Activated T-helper 17 cell treated with anti-CD3 and anti-CD28 coated beads, Interleukin-2, amount 50 U/mL, for 72 hours (primary cell): Measurements from ENCODE around the gene LRRC66. TPM values are rescaled to one million over a fixed set of nuclear protein-coding genes. Genes with fewer than 3 reads are reported as not detected.

ENCODE experiments used
- ATAC-seq: fragments of 150-1000 bp; cut with Tn5 transposase; replicated peaks from 2 replicates; pipeline ENCODE4 v1.10.0; 2021; ENCODE audit warnings: mild to moderate bottlenecking, moderate library complexity
- H3K27ac Mint-ChIP-seq: one replicate; pipeline ENCODE4 v1.8.0; 2022; ENCODE audit warnings: mixed read lengths
- H3K27me3 Mint-ChIP-seq: one replicate; pipeline ENCODE4 v1.8.0; 2022; ENCODE audit warnings: mixed read lengths
- H3K36me3 Mint-ChIP-seq: one replicate; pipeline ENCODE4 v1.8.0; 2022; ENCODE audit warnings: low read depth, mild to moderate bottlenecking, mixed read lengths
- H3K4me1 Mint-ChIP-seq: one replicate; pipeline ENCODE4 v1.8.0; 2022; ENCODE audit warnings: mixed read lengths
- H3K4me3 Mint-ChIP-seq: one replicate; pipeline ENCODE4 v1.8.0; 2022; ENCODE audit warnings: mild to moderate bottlenecking, mixed read lengths
- H3K9me3 Mint-ChIP-seq: one replicate; pipeline ENCODE4 v1.8.0; 2022; ENCODE audit warnings: mixed read lengths
- total RNA-seq, 2 donors: library from RNA; stranded (reverse); gene quantifications; one replicate each; pipeline ENCODE4 v1.2.3, GENCODE V29; 2022

The LRRC66 gene
- total RNA-seq, result under 1 TPM; 0.34 to 0.65 TPM

- Mint-ChIP-seq H3K27me3 (no peaks in the 10 kb centered on the region), H3K9me3 (no peaks in the 10 kb centered on the region), H3K27ac (no peak within 1 kb of the TSS), H3K4me3 (no peak within 1 kb of the TSS), H3K4me1 (no peaks in the 10 kb centered on the region), H3K36me3 (peaks cover 13% of the 10 kb centered on the region)
- no peak for ATAC-seq
Observed at GRCh38 chr4:52019936-52020657, at the start of gene LRRC66. Gene LRRC66, minus strand, starts transcription at chr4:52020363. Its CDS starts 2,750 bp downstream, at chr4:52017613.

- H3K9me3 Mint-ChIP-seq, result peaks cover 3% of the 10 kb centered on the region
- no peaks in the 10 kb centered on the region for H3K4me1 Mint-ChIP-seq
- H3K27me3 Mint-ChIP-seq, result peaks cover 39% of the 10 kb centered on the region
- H3K4me3 Mint-ChIP-seq, result no peak overlapping the region
- H3K36me3 Mint-ChIP-seq, result no peaks in the 10 kb centered on the region
- no peak for ATAC-seq
- no peak overlapping the region for H3K27ac Mint-ChIP-seq
Observed at GRCh38 chr4:52069571-52069970, 49.4 kb upstream of the LRRC66 start.

- H3K36me3 Mint-ChIP-seq, result no peaks in the 10 kb centered on the region
Observed at GRCh38 chr4:52059372-52059771, 39.2 kb upstream of the LRRC66 start.

GRCh38 chr4:52058275-52058674 is 38.1 kb upstream of the LRRC66 start:
- Mint-ChIP-seq H3K9me3 (no peaks in the 10 kb centered on the region), H3K4me1 (no peaks in the 10 kb centered on the region), H3K27ac (no peak overlapping the region), H3K4me3 (no peak overlapping the region), H3K27me3 (peaks cover 28% of the 10 kb centered on the region), H3K36me3 (no peaks in the 10 kb centered on the region)
- no peak for ATAC-seq

More at GRCh38 chr4:52059372-52059771, 39.2 kb upstream of the LRRC66 start:
- peaks cover 18% of the 10 kb centered on the region for H3K27me3 Mint-ChIP-seq
- no peak for ATAC-seq
- H3K4me1 Mint-ChIP-seq, result no peaks in the 10 kb centered on the region
- H3K9me3 Mint-ChIP-seq, result no peaks in the 10 kb centered on the region
- no peak overlapping the region for H3K4me3 Mint-ChIP-seq
- H3K27ac Mint-ChIP-seq, result no peak overlapping the region

GRCh38 chr4:52057196-52057595 is 37.0 kb upstream of the LRRC66 start:
- peaks cover 3% of the 10 kb centered on the region for H3K4me1 Mint-ChIP-seq
- H3K27me3 Mint-ChIP-seq, result peaks cover 39% of the 10 kb centered on the region
- no peak for ATAC-seq
- no peaks in the 10 kb centered on the region for H3K36me3 Mint-ChIP-seq
- H3K4me3 Mint-ChIP-seq, result no peak overlapping the region
- no peaks in the 10 kb centered on the region for H3K9me3 Mint-ChIP-seq
- no peak overlapping the region for H3K27ac Mint-ChIP-seq

- no peaks in the 10 kb centered on the region for H3K9me3 Mint-ChIP-seq
- peaks cover 46% of the 10 kb centered on the region for H3K27me3 Mint-ChIP-seq
- peaks cover 7% of the 10 kb centered on the region for H3K4me1 Mint-ChIP-seq
- no peaks in the 10 kb centered on the region for H3K36me3 Mint-ChIP-seq
- no peak overlapping the region for H3K27ac Mint-ChIP-seq
- no peak for ATAC-seq
- no peak overlapping the region for H3K4me3 Mint-ChIP-seq
Observed at GRCh38 chr4:52054254-52054653, 34.1 kb upstream of the LRRC66 start.

- Mint-ChIP-seq H3K4me1 (peaks cover 7% of the 10 kb centered on the region), H3K36me3 (no peaks in the 10 kb centered on the region), H3K9me3 (no peaks in the 10 kb centered on the region), H3K4me3 (peak overlapping the region; percentile 65), H3K27ac (no peak overlapping the region), H3K27me3 (peaks cover 50% of the 10 kb centered on the region)
- ATAC-seq, result no peak
Observed at GRCh38 chr4:52052475-52052780, 32.3 kb upstream of the LRRC66 start.

- H3K36me3 Mint-ChIP-seq, result no peaks in the 10 kb centered on the region
- H3K4me3 Mint-ChIP-seq, result peak overlapping the region; percentile 65
- peaks cover 48% of the 10 kb centered on the region for H3K27me3 Mint-ChIP-seq
- peaks cover 7% of the 10 kb centered on the region for H3K4me1 Mint-ChIP-seq
- no peak overlapping the region for H3K27ac Mint-ChIP-seq
- ATAC-seq, result peak; percentile 53
- no peaks in the 10 kb centered on the region for H3K9me3 Mint-ChIP-seq
Observed at GRCh38 chr4:52051615-52052474, 31.7 kb upstream of the LRRC66 start.

- Mint-ChIP-seq H3K27ac (no peak within 1 kb of the TSS), H3K9me3 (no peaks in the 10 kb centered on the region), H3K36me3 (no peaks in the 10 kb centered on the region), H3K4me3 (peak within 1 kb of the TSS; percentile 65), H3K4me1 (peaks cover 7% of the 10 kb centered on the region), H3K27me3 (peaks cover 48% of the 10 kb centered on the region)
- peak; percentile 56 for ATAC-seq
Observed at GRCh38 chr4:52051213-52051614, 31.1 kb upstream of the LRRC66 start, which contains the start of gene SPATA18. Gene SPATA18, plus strand, starts transcription at chr4:52051304. Its CDS starts 401 bp downstream, at chr4:52051705.

- Mint-ChIP-seq H3K9me3 (no peaks in the 10 kb centered on the region), H3K36me3 (no peaks in the 10 kb centered on the region), H3K4me3 (no peak overlapping the region), H3K27ac (no peak overlapping the region), H3K27me3 (peaks cover 46% of the 10 kb centered on the region), H3K4me1 (peaks cover 7% of the 10 kb centered on the region)
- no peak for ATAC-seq
Observed at GRCh38 chr4:52049266-52049665, 29.1 kb upstream of the LRRC66 start.

GRCh38 chr4:52045028-52045427 is 24.9 kb upstream of the LRRC66 start:
- Mint-ChIP-seq H3K27ac (no peak overlapping the region), H3K9me3 (no peaks in the 10 kb centered on the region), H3K4me1 (no peaks in the 10 kb centered on the region), H3K27me3 (peaks cover 46% of the 10 kb centered on the region), H3K4me3 (no peak overlapping the region), H3K36me3 (no peaks in the 10 kb centered on the region)
- ATAC-seq, result no peak

- Mint-ChIP-seq H3K27me3 (peaks cover 18% of the 10 kb centered on the region), H3K4me1 (peaks cover 18% of the 10 kb centered on the region), H3K4me3 (peak within 1 kb of the TSS; percentile 80), H3K9me3 (no peaks in the 10 kb centered on the region), H3K36me3 (no peaks in the 10 kb centered on the region), H3K27ac (peak within 1 kb of the TSS; percentile 79)
- peak; percentile 95 for ATAC-seq
Observed at GRCh38 chr4:52038103-52038912, 18.1 kb upstream of the LRRC66 start, which contains the start of gene SGCB. Gene SGCB, minus strand, starts transcription at chr4:52038299. Its CDS starts 40 bp downstream, at chr4:52038259.

GRCh38 chr4:52037689-52038102 is 17.5 kb upstream of the LRRC66 start:
- Mint-ChIP-seq H3K4me1 (peaks cover 18% of the 10 kb centered on the region), H3K27ac (peak overlapping the region; percentile 79), H3K27me3 (peaks cover 15% of the 10 kb centered on the region), H3K36me3 (no peaks in the 10 kb centered on the region), H3K4me3 (peak overlapping the region; percentile 80), H3K9me3 (no peaks in the 10 kb centered on the region)
- ATAC-seq, result peak; percentile 65

GRCh38 chr4:52036886-52037530 is 16.8 kb upstream of the LRRC66 start:
- peak overlapping the region; percentile 79 for H3K27ac Mint-ChIP-seq
- no peak for ATAC-seq

More at GRCh38 chr4:52036886-52037530, 16.8 kb upstream of the LRRC66 start:
- peaks cover 9% of the 10 kb centered on the region for H3K27me3 Mint-ChIP-seq
- peaks cover under 1% of the 10 kb centered on the region for H3K36me3 Mint-ChIP-seq
- H3K4me1 Mint-ChIP-seq, result peaks cover 18% of the 10 kb centered on the region
- peak overlapping the region; percentile 80 for H3K4me3 Mint-ChIP-seq
- no peaks in the 10 kb centered on the region for H3K9me3 Mint-ChIP-seq
